Anterior cingulate cortex (tissue), 58 donors: Measurements from ENCODE around the gene LDHAL6B.

Source experiments
- DNase-seq, 58 donors: peaks; one replicate each; lab custom pipeline; 2025; lab: John Stamatoyannopoulos, UW

The LDHAL6B gene

DNA sequence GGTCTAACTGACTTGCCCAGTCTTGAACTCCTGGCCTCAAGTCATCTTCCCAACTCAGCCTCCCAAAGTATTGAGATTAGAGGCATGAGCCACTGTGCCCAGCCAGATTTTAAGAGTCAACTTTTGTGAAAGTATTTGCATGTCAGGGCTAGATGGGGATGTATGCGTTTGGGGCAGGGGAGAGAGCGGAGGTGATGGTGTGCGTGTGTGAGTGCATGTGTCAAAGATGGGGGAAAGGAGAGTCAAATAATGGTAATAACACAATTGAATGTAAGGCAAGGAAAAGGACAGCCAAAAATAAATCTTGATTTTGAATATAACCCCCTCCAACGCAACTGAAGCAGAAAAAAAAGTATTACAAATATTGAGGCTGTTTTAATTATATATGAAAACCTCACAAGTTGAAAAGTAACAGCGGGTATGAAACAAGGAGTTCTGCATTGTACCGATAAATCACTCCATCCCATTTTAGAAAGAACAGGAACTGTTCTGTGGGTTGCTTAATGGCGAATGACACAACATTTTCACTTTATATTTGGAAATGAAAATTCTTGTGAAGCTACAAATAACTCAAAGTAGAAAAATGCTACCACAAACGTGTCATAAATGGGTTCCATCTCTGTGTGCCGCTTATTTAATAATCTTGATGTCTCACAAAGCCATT is 29.9 kb upstream of the LDHAL6B start:
- peak in 1 of 58 donors; percentile 44 for DNase-seq

DNA sequence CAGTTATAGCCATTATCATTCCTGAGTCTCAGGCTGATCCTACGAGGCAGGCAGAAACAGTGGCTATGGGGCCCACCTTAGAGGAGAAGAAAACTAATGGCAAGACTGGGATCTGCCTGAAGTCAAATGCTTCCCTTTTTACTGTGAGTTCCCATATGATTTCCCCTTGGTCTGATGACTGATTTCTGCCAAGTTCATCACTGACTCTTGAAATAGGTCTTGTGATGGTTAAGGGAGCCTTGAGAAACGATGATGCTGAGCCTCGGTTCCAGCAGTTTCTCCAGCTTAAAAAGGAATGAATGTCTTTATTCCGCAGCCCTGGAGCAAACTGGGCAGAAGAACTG is 29.4 kb upstream of the LDHAL6B start:
- peak in 10 of 58 donors; percentile 3 to 44 (median 18) for DNase-seq

DNA sequence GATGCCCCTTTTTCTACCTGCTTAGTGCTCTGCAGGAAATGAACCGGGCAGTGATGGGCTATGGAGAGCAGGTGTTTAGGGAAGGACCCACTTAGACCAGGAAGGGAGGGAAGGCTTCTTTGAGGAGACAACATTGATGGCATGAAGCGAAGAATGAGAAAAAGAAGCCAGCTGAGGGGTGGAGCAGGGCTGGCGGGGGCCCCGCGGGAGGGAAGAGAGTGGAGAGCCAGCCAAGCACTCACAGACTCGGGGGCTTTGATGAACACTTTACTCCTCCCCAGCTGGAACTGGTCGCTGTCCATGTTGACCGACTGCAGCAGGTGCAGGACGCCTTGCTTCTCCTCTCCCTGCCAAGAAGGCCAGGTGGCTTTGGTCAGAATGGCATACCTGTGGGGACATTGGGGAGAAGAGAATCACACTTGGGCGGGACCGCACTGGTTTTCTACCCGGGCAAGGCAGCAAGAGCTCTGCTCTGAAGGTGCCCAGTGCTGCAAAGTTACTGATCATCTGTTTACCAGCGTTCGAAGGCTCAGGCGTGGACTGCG is 28.4 kb upstream of the LDHAL6B start:
- DNase-seq: no peak

DNA sequence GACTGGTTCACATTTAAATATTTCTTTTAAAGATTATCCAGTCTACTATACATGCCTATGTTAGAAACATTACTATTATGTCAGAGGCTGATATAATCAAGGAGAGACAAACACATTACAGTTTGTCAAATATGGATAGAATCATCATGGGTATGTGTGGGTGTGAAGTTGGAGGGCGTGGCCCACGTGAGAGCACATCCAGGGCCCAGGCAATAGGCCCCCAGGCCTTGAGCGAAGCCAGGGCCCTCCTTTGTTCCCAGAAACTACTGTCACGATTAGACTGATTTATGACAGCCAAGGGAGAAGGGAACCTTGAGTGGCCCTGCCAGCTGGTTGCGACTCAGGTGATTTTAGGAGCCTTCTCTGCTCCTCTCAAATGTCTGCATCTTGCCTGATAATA is 26.9 kb upstream of the LDHAL6B start:
- DNase-seq: no peak

DNA sequence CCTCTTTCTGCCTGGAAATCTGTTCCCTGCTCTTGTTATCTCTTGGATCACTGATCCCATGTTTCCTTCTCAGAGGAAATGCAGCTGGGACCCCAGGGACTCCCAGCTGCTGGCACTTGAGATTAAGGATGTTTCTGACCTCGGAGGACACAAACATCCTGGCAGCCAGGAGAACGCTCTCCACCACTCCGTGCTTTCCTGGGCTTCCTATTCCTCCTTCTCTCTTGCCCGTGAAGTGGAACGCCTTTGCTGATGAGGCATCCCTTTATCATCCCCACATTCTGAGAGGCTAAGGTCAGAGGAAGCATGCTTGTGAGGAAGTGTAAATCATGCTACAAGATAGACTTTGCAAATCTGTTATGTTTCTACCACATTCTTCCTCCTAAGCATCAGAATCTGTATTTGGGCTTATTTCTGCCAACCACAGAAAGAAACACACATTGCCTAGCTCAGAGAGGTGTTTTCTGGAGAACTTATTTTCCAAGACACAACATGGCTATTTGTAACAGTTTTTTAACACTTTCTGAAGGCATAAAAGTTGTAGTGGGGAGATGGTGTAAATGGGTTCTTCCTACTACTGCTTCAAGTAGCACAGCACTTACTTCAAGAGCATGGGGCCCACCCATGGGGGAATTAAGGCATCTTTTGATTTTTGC is 25.6 kb upstream of the LDHAL6B start:
- DNase-seq: no peak

DNA sequence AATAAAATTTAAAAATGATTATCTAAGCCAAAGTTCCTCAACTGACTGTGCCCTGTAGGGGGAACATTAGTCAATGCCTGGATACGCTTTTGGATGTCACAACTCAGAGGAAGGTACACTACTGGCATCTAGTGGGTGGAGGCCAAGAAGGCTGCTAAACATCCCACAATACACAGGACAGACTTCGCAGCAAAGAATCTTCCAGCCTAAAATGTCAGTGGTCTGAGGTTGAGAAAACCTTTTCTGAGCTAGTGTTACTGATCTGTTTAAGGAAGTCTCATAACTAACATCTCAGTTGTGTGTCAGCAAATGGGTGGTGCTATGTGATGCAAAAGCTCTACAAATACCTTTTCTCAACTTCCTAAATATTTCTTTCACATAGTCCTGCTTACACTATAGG is 20.9 kb upstream of the LDHAL6B start:
- DNase-seq: no peak

DNA sequence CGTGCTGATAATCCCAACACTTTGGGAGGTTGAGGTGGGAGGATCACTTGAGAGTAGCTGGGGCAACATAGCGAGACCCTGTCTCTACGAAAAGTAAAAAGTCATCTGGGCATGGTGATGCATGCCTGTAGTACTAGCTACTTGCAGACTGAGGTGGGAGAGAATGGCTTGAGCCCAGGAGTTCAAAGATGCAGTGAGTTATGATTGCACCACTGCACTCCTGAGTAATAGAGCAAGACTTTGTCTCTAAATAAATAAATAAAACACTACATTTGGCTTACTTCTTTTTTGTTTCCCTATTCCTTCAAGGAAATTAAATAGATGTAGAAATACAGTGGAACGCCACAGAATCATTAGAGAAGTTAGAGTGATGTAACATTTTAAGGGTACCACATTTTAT is 20.1 kb upstream of the LDHAL6B start:
- DNase-seq: no peak

DNA sequence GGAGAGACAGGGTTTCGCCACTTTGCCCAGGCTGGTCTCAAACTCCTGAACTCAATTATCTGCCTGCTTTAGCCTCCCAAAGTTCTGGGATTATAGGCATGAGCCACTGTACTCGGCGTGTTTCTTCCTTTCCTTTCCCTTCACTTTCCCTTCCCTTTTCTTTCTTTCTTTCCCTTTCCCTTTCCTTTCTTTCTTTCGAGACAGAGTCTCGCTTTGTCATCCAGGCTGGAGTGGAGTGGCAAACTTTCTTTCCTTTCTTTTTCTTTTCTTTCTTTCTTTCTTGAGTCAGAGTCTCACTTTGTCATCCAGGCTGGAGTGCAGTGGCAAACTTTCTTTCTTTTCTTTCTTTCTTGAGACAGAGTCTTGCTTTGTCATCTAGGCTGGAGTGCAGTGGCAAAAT is 17.4 kb upstream of the LDHAL6B start:
- DNase-seq: no peak

DNA sequence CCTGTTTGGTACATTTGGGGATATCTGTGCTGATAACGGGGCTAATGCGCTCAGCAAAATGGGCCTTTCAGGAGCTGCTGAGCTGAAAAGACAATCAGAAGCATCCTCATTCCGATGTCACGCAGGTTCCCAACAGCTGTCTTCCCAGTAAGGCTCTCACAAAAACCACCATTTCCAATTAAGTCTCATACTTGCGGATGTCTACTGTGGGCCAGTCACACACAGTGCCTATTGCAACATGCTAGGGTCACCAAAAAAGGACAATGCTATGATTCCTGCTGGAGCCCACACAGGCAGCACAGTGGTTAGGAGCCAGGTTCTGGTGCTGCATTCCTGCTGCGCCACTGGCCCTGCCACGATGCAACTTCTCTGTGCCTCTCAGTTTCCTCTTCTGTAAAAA is 16.4 kb upstream of the LDHAL6B start:
- no peak for DNase-seq

DNA sequence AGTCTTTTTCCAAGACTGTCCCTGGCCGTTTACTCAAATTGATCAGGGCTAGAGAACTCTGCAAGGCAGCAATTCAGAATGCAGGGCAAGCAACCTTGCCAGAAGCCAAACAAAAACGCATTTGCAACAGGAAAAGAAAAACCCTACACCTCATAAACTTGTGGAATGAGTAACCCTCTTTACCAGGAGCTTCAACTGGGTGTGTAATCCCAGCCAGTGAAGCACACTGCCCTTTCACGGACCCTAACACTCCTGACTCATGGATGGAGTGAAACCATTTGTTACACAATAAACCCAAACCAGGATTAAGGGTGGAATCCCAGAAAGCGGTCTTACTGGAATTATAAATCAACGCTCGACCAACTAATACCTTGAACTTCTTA is 14.8 kb upstream of the LDHAL6B start:
- no peak for DNase-seq

DNA sequence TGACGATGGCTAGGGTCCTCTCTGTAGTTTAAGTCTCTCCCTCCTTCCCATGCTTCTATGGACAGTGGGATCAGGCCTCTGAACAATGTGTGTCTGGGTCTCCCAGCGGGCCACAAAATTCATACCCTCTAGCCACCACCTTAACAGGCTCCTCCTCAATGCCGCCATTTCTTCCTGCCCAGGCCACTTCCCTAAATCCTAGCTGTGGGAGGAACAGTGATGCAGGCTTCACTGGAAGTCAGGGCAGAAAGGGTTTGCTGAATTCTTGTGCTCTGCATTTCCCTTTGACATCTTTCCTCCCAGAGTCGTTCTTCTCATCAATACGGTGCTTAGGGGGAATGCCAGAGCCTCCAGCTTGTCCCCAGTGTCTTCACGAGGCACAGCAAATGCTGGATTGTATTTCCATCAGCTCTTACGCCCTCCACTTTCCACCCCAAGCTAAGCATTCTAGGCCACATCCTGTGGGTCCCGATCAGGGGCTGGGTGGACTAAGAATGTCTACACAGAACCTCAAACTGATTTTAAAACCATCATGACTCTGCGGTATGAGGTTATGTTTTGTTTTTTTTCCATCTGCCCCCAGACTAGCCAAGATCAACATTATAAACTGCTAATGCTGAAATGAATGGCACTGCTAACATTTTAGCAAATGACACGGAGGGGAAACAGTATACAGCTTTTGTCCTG is 11.9 kb upstream of the LDHAL6B start:
- DNase-seq: no peak

DNA sequence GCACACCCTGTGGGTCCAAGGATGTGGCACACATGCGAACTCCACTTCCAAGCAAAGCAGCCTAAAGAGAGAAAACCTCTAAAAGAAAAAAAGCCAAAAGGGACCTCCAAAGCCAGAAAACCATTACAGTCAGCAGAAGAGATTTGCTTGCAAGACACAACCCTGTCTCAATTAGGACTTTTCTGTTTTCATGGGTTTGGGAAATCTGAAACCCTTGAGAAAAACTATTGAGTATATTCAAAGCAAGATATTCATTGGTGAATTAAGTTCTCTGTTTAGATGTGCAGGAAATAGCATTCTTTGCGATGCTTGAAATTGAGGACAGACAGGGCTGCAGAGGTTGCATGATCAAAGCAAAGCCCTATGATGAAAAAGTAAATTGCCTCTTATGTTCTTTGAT is 10.2 kb upstream of the LDHAL6B start:
- DNase-seq: no peak

DNA sequence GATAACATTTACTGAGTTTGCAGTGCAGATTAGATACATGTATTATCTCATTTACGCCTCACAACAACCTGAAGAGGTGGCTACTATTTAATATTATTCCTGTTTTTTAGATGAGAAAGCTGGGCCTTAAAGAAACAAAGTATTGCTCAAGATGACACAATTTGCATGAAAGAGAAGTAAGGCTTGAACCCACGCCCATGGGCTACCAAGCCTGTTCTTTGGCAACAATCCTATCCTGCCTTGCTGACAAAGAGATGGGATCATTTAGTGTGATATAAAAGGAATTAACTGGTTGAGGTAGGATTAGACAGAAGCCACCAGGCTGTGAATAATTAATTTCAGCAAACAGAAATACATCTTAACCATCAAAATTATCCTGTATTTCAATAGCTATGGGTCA is 9.2 kb upstream of the LDHAL6B start:
- no peak for DNase-seq

DNA sequence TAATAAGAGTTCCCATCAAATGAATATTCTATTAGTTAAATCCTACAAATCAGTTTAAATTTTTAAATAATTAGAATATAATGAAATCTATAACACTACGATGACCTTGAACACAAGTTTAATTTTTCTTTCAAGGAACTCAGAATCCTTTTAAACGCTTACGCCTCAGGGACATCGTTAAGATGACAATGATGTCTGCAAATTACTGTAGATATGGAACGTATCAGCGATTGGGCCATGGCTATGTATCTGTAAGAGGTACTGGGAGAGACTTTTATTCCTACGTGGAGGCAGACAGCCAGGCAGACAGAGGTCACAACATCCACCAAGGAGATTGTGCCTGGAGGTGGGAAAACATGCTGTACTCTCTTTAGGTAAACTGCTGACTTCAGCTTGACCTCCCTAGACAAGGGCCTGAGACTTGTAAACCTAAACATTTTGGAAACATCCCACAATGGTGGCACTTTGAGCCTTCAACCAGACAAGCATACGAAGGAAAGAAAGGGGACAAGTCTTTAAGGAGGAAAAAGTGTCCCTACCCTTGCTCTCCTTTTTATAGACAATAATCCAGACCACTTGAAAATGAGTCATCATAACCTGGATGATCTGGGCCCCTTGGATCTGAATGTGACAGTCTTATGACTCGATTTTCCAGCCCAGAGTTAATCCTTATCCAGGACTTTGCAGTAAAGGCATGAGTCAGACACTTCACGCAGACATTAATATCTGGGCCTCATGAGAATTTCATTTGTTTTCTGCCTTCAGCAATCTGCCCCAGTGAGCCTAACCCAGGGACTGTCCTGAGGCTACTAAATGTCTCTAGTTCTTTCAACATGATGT is 6.8 kb upstream of the LDHAL6B start:
- no peak for DNase-seq

DNA sequence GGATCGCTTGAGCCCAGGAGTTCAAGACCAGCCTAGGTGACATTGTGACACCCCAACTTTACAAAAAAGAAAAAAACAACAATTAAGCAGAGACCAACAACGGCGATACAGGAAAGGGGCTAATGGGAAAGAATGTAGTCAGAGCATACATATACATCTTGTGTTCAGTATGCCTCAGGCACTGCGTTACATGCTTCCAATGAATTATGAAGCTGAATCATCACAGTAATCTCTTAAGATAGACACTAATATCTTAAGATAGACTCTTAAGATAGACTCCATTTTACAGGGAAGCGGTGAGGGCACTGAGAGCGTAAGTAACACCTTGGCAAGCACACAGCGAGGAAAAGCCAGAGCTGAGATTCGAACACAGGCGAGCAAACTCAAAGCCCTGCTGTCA is 6.1 kb upstream of the LDHAL6B start:
- no peak for DNase-seq

DNA sequence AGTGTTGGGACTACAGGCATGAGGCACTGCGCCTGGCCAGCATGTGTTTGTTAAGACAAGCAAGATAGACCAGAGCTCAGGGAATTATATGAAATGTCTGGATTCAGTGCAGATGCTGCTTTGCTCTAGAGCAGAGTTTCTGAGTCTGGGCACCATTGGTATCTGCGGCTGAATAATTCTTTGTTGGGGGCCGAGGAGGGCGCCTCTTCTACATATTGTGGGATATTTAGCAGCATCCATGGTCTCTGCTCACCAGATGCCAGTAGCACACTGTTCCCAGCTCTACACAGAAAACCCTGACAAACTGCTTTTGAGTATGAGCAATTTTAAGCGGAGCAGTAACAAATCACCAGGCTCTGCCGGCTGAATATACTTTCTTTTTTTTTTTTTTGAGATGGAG is 3.6 kb upstream of the LDHAL6B start:
- peak in 14 of 58 donors; percentile 3 to 49 (median 20) for DNase-seq

DNA sequence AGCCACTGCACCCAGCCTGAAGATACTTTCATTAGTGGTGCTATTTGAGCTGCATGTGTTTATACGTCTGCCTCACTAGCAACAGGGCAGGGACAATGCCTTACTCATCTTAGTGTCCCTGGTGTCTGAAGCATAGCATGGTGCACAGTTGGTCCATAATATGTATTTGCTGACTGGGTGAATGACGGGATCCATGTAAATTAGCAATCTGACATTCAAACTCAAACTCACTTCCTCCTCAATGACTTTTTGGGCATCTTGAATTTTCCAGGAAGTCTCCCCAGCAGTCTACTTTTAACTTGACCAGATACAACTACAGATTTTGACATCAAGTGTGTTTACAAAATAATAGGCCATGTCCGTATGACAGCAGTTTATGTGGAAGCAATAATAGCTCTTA is 3.0 kb upstream of the LDHAL6B start:
- DNase-seq: no peak

DNA sequence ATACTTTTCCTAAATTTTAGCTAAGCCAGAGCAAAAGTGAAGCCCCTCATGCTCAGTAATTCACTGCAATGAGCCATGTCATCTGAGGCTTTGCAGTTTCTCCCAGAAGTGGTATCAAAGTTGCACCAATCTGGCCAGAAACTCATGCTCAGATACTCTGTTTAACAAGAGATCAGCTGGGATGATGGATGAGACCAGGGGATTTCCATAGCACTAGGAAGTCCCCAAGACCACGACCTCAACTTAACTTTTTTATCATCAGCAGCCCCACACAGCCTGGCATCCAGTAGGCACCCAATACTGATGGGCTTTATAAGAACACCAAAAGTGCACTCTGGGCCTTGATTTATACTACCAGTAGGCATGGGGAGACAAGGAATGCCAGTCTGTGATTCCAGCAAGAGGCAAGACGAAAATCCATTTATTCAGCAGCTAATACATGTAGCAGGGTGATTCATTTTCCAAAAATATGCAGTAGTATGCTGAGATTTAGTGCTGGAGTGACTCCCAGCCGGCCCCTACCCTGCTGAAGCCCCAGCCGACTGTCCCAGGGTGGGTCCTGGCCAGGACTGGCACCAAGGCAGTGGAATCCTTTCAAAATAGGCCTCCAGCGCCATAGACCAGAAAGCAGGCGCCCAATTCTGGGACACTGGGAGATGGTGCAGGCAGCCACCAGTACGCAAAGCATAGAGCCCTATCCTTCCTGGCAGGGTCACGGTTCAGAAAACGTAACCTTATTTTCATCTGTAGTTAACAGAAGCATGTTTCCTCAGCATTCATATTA is 612 bp upstream of the LDHAL6B start:
- no peak for DNase-seq

DNA sequence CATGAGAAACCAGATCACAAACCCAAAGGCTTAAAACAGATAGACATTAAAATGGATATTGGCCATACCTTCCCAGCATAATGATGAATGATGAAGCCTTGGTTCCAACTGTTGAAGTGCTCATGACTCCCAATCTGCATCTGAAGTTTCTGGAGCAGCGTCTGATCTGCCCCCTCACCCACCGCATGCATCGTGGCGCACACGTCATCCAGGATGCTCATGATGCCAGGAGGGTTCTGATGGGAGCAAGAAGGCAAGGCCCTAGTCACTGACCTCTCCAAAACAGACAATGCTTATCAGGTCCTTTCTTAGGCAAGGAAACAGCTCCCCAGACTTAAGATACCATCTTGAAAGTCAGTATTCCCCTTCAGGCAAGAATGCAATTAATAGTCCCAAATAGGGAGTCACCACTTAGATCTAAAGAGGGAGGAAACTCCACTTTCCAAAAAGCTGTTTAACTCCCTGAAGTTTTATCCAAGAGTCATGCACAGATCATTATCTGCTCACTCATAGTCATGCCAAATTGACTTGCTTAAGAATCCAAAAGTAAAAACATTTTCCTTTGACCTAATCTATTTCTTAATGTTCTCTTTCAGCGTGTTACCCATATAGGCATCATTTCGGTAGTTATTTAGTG is 2.1 kb downstream of the LDHAL6B start:
- DNase-seq: no peak

DNA sequence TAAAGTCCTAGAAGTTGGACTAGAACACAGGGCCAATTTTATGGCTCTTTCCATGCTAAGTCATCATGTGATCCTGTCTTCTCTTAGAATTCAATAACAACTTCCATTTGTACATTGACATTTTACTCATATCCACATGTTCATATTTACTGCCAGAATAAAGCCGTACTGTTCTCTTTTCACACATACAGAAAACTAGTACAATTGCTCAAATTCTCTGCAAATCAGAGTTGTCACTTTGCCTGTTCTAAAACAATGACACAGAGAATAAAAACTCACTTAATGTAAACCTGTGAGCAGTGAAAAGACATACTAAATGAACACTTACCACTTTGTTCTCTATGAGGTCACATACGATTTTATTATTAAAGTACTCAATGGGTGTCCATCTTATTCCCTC is 3.5 kb downstream of the LDHAL6B start:
- no peak for DNase-seq
